Ishikawa (cell line): ENCODE data around the gene MYH7.

ENCODE experiments used
- CEBPB ChIP-seq: IDR thresholded peaks from 2 replicates; pipeline ENCODE4 v1.6.1; 2012
- CREB1 ChIP-seq: IDR thresholded peaks from 2 replicates; pipeline ENCODE4 v1.6.1; 2012; ENCODE audit warnings: low read depth
- EGR1 ChIP-seq: IDR thresholded peaks from 2 replicates; pipeline ENCODE4 v1.6.1; 2012
- EP300 ChIP-seq: IDR thresholded peaks from 2 replicates; pipeline ENCODE4 v1.6.1; 2012; ENCODE audit warnings: borderline replicate concordance
- FOXM1 ChIP-seq: IDR thresholded peaks from 2 replicates; pipeline ENCODE4 v1.6.1; 2012; ENCODE audit warnings: low read depth, borderline replicate concordance
- MAX ChIP-seq: IDR thresholded peaks from 2 replicates; pipeline ENCODE4 v1.6.1; 2012
- NFIC ChIP-seq: IDR thresholded peaks from 2 replicates; pipeline ENCODE4 v1.6.1; 2012
- RAD21 ChIP-seq: IDR thresholded peaks from 2 replicates; pipeline ENCODE4 v1.6.1; 2012; ENCODE audit warnings: low read depth
- REST ChIP-seq: IDR thresholded peaks from 2 replicates; pipeline ENCODE4 v1.6.1; 2012; ENCODE audit warnings: low read depth, mild to moderate bottlenecking
- TAF1 ChIP-seq: IDR thresholded peaks from 2 replicates; pipeline ENCODE4 v1.6.1; 2012; ENCODE audit warnings: low read depth, mild to moderate bottlenecking
- TCF12 ChIP-seq: IDR thresholded peaks from 2 replicates; pipeline ENCODE4 v1.6.1; 2012; ENCODE audit warnings: low read depth
- TEAD4 ChIP-seq: IDR thresholded peaks from 2 replicates; pipeline ENCODE4 v1.6.1; 2012
- USF1 ChIP-seq: IDR thresholded peaks from 2 replicates; pipeline ENCODE4 v1.6.1; 2012
- YY1 ChIP-seq: IDR thresholded peaks from 2 replicates; pipeline ENCODE4 v1.6.1; 2012; ENCODE audit warnings: low read depth
- ZBTB7A ChIP-seq: IDR thresholded peaks from 2 replicates; pipeline ENCODE4 v1.6.1; 2012; ENCODE audit warnings: low read depth

The MYH7 gene

GRCh38 chr14:23399591-23399990 is 35.9 kb downstream of the MYH7 start:
- no peak for TF ChIP-seq TAF1
- no peak for TF ChIP-seq REST
- no peak for TF ChIP-seq NFIC
- TF ChIP-seq CREB1 = no peak
- no peak for TF ChIP-seq YY1
- TF ChIP-seq CEBPB = no peak
- TF ChIP-seq ZBTB7A = no peak
- no peak for TF ChIP-seq TCF12
- TF ChIP-seq RAD21 = no peak
- no peak for TF ChIP-seq EGR1
- no peak for TF ChIP-seq FOXM1
- TF ChIP-seq USF1 = no peak
- no peak for TF ChIP-seq TEAD4
- no peak for TF ChIP-seq EP300
- no peak for TF ChIP-seq MAX

- TF ChIP-seq MAX (no peak), REST (no peak)
Measured at GRCh38 chr14:23399136-23399535, 36.3 kb downstream of the MYH7 start.

GRCh38 chr14:23398348-23398747 is 37.1 kb downstream of the MYH7 start:
- TF ChIP-seq FOXM1 (no peak), CEBPB (no peak), EGR1 (no peak), NFIC (no peak), RAD21 (no peak)

GRCh38 chr14:23396781-23397407 is 38.6 kb downstream of the MYH7 start:
- TF ChIP-seq EP300 (no peak), YY1 (no peak), RAD21 (no peak), TAF1 (no peak), EGR1 (no peak), TEAD4 (no peak), NFIC (no peak), MAX (no peak), FOXM1 (no peak), TCF12 (no peak), REST (no peak)

GRCh38 chr14:23396126-23396525 is 39.3 kb downstream of the MYH7 start:
- no peak for TF ChIP-seq ZBTB7A
- TF ChIP-seq TCF12 = no peak
- TF ChIP-seq RAD21 = no peak
- TF ChIP-seq EP300 = no peak
- TF ChIP-seq CEBPB = no peak
- no peak for TF ChIP-seq TAF1
- no peak for TF ChIP-seq USF1
- TF ChIP-seq REST = no peak
- no peak for TF ChIP-seq TEAD4
- no peak for TF ChIP-seq FOXM1
- TF ChIP-seq CREB1 = no peak
